Activated naive CD4-positive, alpha-beta T cell treated with anti-CD3 and anti-CD28 coated beads, Interleukin-2, amount 10 ng/mL, durations not matched to agents 7 days and 5 days (primary cell): ENCODE results near the gene CLCN7.

Experiments
- CTCF ChIA-PET: fragments of 350-600 bp; sonication (Branson Sonifier 250); formaldehyde crosslinking; loops from one replicate; lab custom pipeline; 2021; ENCODE audit warnings: antibody characterized with exemption; lab: Charles Lee
- DNase-seq: peaks from one replicate; pipeline ENCODE4 v3.0.0-alpha.2; 2020
- H3K27ac Mint-ChIP-seq: one replicate; pipeline ENCODE4 v1.8.0; 2021; ENCODE audit warnings: mild to moderate bottlenecking, moderate library complexity, mixed read lengths
- H3K27me3 Mint-ChIP-seq: one replicate; pipeline ENCODE4 v1.8.0; 2021; ENCODE audit warnings: mild to moderate bottlenecking, mixed read lengths
- H3K36me3 Mint-ChIP-seq: one replicate; pipeline ENCODE4 v1.8.0; 2021; ENCODE audit warnings: mixed read lengths
- H3K4me1 Mint-ChIP-seq: one replicate; pipeline ENCODE4 v1.8.0; 2021; ENCODE audit warnings: mixed read lengths
- H3K4me3 Mint-ChIP-seq: one replicate; pipeline ENCODE4 v1.8.0; 2021; ENCODE audit warnings: mild to moderate bottlenecking, moderate library complexity, mixed read lengths
- H3K9me3 Mint-ChIP-seq: one replicate; pipeline ENCODE4 v1.8.0; 2021; ENCODE audit warnings: mixed read lengths

Gene CLCN7

DNA sequence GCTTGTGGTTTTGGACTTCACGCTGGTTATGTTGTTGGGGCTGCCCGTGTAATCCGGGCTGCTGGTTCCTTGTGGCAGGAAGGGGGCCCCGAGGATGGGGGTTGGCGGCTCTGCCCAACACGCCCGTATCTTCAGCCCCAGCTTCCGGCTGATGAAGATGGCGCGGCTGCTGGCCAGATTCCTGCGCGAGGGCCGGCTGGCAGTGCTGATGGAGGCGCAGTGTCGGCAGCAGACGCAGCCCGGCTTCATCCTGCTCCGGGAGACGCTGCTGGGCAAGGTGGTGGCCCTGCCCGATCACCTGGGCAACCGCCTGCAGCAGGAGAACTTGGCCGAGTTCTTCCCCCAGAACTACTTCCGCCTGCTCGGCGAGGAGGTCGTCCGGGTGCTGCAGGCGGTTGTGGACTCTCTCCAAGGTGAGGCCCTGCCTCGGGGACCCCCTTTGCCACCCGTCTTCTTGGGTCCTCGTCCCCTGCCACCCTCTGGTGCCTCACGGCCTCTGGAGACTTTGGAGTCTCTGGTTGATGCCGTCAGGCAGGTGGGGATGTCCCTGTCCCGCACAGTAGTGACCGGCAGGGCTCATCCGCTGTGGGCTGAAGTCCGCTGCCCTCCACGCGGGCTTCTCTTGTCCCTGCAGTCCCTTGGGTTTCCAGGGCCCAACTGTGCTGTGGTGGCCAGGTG is 20.5 kb upstream of the CLCN7 start:
- Mint-ChIP-seq H3K27ac (no peak overlapping the region), H3K4me1 (peaks cover 19% of the 10 kb centered on the region), H3K9me3 (no peaks in the 10 kb centered on the region), H3K36me3 (peaks cover 11% of the 10 kb centered on the region), H3K4me3 (peak overlapping the region; percentile 45), H3K27me3 (no peaks in the 10 kb centered on the region)
- DNase-seq: no peak
- CTCF ChIA-PET: no interaction called here

DNA sequence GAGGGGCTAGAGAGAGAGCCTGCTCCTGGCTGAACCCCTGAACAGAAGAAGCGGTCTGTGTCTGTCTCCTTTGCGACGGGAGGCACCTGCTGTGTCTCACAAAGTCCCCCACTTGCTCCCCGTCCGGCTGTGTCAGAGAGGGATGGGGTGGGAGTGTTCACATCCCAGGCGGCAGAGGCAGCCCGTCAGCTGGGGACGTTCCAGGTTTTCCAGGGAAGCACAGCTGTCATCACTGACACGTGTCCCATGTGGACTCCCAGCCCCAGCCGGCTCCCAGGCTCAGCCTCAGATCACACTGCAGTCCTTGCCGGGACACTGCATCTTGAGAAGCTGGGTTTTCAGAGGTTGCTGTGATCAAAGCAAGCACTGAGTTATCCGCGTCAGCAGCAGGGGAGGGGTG is 19.9 kb upstream of the CLCN7 start:
- no peaks in the 10 kb centered on the region for H3K9me3 Mint-ChIP-seq
- peak overlapping the region; percentile 98 for H3K4me3 Mint-ChIP-seq
- H3K36me3 Mint-ChIP-seq: peaks cover 11% of the 10 kb centered on the region
- CTCF ChIA-PET: no interaction called here
- DNase-seq: no peak
- H3K27ac Mint-ChIP-seq: peak overlapping the region; percentile 84
- H3K4me1 Mint-ChIP-seq: peaks cover 19% of the 10 kb centered on the region
- no peaks in the 10 kb centered on the region for H3K27me3 Mint-ChIP-seq

DNA sequence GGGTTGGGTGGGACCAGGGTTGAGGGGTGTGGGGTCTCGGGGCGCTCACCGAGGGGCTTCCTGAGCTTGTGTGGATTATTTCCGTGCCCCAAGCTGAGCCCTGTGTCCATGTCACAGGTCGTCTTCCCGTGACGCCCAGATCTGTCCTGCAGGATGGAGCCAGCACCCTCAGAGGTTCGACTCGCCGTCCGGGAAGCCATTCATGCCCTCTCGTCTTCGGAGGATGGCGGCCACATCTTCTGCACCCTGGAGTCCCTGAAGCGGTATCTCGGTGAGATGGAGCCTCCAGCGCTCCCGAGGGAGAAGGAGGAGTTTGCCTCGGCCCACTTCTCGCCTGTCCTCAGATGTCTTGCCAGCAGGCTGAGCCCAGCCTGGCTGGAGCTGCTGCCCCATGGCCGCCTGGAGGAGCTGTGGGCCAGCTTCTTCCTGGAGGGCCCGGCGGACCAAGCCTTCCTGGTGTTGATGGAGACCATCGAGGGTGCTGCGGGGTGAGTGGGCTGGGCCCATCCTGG is 19.4 kb upstream of the CLCN7 start:
- Mint-ChIP-seq H3K36me3 (peaks cover 11% of the 10 kb centered on the region), H3K27me3 (no peaks in the 10 kb centered on the region), H3K4me1 (peaks cover 19% of the 10 kb centered on the region), H3K27ac (peak overlapping the region; percentile 84), H3K4me3 (peak overlapping the region; percentile 98), H3K9me3 (no peaks in the 10 kb centered on the region)
- CTCF ChIA-PET: no interaction called here
- DNase-seq: peak; percentile 28

- Mint-ChIP-seq H3K4me1 (peaks cover 19% of the 10 kb centered on the region), H3K9me3 (no peaks in the 10 kb centered on the region), H3K36me3 (peaks cover 10% of the 10 kb centered on the region), H3K27ac (peak overlapping the region; percentile 99), H3K4me3 (peak overlapping the region; percentile 98), H3K27me3 (no peaks in the 10 kb centered on the region)
- CTCF ChIA-PET: no interaction called here
- peak; percentile 47 for DNase-seq
Observed at GRCh38 chr16:1493746-1494094, 18.9 kb upstream of the CLCN7 start.

DNA sequence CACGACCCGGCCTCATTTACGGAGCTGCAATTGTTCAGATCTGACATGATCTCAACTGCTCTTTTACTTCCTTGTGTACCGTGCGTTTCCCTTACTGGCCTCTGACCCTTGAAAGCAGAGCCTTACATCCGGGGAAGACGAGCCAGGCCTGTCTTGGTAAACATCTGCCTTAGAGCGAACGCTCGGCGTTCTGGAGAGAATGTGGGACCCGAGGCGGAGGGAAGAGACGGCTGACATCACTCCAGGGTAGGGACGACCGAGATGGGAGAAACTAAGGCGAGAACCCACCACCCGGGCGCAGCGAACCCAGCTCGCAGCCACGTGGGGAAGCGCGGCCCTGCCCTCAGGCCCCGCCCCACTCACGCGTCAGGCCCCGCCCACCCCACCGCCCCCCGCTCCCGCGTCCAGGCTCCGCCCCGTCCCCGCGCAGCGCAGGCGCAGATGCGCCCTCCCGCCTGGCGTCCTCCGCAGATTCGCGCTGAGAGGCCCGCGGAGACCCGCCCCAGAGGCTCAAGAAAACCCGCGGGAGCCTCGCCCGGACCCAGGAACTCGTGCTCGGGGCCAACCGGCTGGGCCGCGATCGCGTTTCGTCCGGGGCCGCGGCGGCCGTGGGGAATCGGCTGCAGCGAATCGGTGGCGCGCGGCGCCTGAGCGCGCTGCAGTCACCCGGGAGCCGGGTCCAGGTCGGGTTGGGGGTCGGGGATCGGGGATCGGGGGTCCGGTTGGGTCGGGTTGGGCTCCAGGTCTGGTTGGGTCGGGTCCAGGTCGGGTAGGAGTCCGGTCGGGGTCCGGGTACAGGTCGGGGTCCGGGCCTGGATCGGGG is 18.3 kb upstream of the CLCN7 start, which contains the start of gene TELO2:
Gene TELO2, plus strand, starts transcription at position 438 of the 823 bp plus-strand sequence. CDS start 922 bp downstream, outside the sequence.
- peak; percentile 91 for DNase-seq
- CTCF ChIA-PET: no interaction called here

DNA sequence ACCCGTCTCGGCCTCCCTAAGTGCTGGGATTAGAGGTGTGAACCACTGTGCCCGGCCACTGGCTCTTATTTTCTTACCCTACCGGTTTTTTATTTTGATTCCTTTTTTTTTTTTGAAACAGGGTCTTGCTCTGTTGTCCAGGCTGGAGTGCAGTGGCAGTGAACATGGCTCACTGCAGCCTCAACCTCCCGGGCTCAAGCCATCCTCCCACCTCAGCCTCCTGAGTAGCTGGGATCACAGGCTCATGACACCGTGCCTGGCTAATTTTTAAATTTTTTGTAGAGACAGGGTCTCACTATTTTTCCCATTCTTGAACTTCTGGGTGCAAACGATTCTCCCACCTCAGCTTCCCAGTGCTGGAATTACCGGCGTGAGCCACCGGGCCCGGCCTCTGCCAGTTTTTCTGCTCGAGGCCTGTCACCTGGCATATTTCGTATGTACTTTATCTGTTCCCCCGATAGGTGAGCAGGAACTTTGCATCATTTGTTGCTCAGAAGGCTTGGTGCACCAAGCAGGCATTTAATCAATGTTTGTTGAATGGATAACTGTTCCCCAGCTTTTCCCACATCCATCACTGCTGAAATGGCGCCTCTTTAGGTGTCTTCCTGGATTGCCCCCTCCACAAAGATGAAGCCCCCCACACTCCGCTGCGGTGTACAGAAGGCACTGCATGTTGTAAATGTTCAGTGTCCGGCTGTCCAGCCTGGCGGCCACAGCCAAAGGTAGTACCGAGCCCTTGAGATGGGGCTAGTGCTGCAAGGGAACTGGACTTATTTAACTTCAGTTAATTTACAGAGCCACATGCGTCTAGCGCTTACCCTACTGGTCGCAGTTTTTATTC is 17.5 kb upstream of the CLCN7 start:
- H3K27ac Mint-ChIP-seq: peak overlapping the region; percentile 99
- H3K9me3 Mint-ChIP-seq: no peaks in the 10 kb centered on the region
- no peak for DNase-seq
- peak overlapping the region; percentile 98 for H3K4me3 Mint-ChIP-seq
- H3K27me3 Mint-ChIP-seq: no peaks in the 10 kb centered on the region
- peaks cover 3% of the 10 kb centered on the region for H3K36me3 Mint-ChIP-seq
- H3K4me1 Mint-ChIP-seq: peaks cover 19% of the 10 kb centered on the region
- CTCF ChIA-PET: no interaction called here

More for the DNA sequence above, 18.3 kb upstream of the CLCN7 start, which contains the start of gene TELO2:
- Mint-ChIP-seq H3K4me3 (peak within 1 kb of the TSS; percentile 98), H3K36me3 (peaks cover 5% of the 10 kb centered on the region), H3K27me3 (no peaks in the 10 kb centered on the region), H3K27ac (peak within 1 kb of the TSS; percentile 99), H3K9me3 (no peaks in the 10 kb centered on the region), H3K4me1 (peaks cover 19% of the 10 kb centered on the region)

DNA sequence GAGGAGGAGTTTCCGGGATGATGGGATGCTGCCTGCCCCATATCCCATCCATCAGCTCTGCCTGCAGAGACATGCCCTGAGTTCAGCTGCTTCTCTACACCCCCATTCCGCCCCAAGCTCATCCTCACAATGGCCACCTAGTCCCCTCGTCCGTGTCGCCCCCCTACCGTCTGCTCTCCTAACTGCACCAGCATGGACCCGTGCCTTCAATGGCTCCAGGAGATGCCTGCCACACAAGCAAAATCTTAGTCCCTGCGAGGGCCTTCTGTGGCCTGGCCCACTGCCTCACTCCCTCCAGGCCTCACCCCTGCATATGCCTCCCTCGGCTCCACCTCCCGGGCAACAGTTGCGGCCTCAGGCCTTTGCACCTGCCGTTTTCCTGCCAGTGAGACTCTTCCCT is 16.5 kb upstream of the CLCN7 start:
- H3K27me3 Mint-ChIP-seq: no peaks in the 10 kb centered on the region
- CTCF ChIA-PET: no interaction called here
- DNase-seq: no peak
- peaks cover 19% of the 10 kb centered on the region for H3K4me1 Mint-ChIP-seq
- H3K27ac Mint-ChIP-seq: no peak overlapping the region
- no peaks in the 10 kb centered on the region for H3K36me3 Mint-ChIP-seq
- H3K4me3 Mint-ChIP-seq: no peak overlapping the region
- H3K9me3 Mint-ChIP-seq: no peaks in the 10 kb centered on the region

GRCh38 chr16:1489077-1489476 is 14.2 kb upstream of the CLCN7 start:
- H3K4me1 Mint-ChIP-seq: peaks cover 11% of the 10 kb centered on the region
- DNase-seq: no peak
- H3K27ac Mint-ChIP-seq: no peak overlapping the region
- CTCF ChIA-PET: no interaction called here
- H3K27me3 Mint-ChIP-seq: peaks cover 6% of the 10 kb centered on the region
- no peak overlapping the region for H3K4me3 Mint-ChIP-seq
- no peaks in the 10 kb centered on the region for H3K36me3 Mint-ChIP-seq
- no peaks in the 10 kb centered on the region for H3K9me3 Mint-ChIP-seq

- Mint-ChIP-seq H3K9me3 (no peaks in the 10 kb centered on the region), H3K4me3 (no peak within 1 kb of the TSS), H3K27me3 (peaks cover 8% of the 10 kb centered on the region), H3K27ac (peak within 1 kb of the TSS; percentile 22), H3K36me3 (no peaks in the 10 kb centered on the region), H3K4me1 (peaks cover 8% of the 10 kb centered on the region)
- CTCF ChIA-PET: no interaction called here
- DNase-seq: no peak
Observed at GRCh38 chr16:1488619-1489018, 13.8 kb upstream of the CLCN7 start, which contains the start of gene PTX4. TSS of gene PTX4 (minus strand) at chr16:1488944. CDS start at chr16:1488909, 35 bp downstream.

- no peak overlapping the region for H3K4me3 Mint-ChIP-seq
- H3K27me3 Mint-ChIP-seq: peaks cover 13% of the 10 kb centered on the region
- no peaks in the 10 kb centered on the region for H3K36me3 Mint-ChIP-seq
- no peaks in the 10 kb centered on the region for H3K9me3 Mint-ChIP-seq
- CTCF ChIA-PET: no interaction called here
- H3K4me1 Mint-ChIP-seq: peaks cover 8% of the 10 kb centered on the region
- no peak for DNase-seq
- no peak overlapping the region for H3K27ac Mint-ChIP-seq
Observed at GRCh38 chr16:1488054-1488601, 13.3 kb upstream of the CLCN7 start.

- no peak overlapping the region for H3K4me3 Mint-ChIP-seq
- H3K27me3 Mint-ChIP-seq: peaks cover 15% of the 10 kb centered on the region
- H3K27ac Mint-ChIP-seq: no peak overlapping the region
- H3K36me3 Mint-ChIP-seq: no peaks in the 10 kb centered on the region
- H3K9me3 Mint-ChIP-seq: no peaks in the 10 kb centered on the region
- no peak for DNase-seq
- CTCF ChIA-PET: no interaction called here
- H3K4me1 Mint-ChIP-seq: peaks cover 3% of the 10 kb centered on the region
Observed at GRCh38 chr16:1487395-1488053, 12.7 kb upstream of the CLCN7 start.

DNA sequence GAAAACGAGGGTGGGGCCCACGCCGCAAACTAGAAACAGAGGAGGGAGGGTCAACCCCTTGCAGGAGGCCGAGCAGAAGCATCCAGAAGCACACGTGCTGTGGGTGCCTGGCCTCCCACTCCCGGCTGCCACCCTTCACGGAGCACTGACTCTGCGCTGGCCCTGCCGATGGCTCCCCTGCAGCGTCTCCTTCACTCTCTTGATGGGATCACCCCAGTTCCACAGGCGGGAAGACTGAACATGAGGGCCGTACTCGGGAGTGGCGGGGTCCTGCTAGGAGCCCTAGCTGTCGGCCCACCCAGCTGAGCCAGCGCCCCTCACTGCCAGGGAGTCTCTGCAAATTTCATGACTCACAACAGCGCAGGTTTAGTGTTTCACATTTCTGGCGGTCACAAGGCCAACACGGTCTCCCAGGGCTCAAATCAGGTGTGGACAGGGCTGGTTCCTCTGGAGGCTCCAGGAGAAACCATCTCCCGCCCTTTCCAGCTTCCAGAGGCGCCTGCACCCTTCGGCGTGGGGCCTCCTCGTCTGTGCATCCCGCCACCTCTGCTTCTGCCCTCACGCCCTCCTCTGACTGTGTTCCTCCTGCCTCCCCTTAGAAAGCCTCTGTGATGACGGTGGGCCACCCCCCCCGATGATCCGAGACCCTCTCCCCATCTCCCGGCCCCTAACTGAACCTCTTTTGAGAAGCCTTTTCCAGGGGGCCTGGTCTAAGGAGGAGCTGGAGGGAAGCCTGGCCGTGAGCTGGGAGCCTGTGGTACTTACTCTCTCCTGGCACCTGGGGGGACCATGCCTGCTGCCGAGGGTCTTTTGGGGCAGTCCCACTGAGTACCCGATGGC is 11.9 kb upstream of the CLCN7 start:
- Mint-ChIP-seq H3K36me3 (no peaks in the 10 kb centered on the region), H3K4me1 (no peaks in the 10 kb centered on the region), H3K4me3 (no peak overlapping the region), H3K27me3 (peaks cover 23% of the 10 kb centered on the region), H3K27ac (no peak overlapping the region), H3K9me3 (no peaks in the 10 kb centered on the region)
- CTCF ChIA-PET: no interaction called here
- no peak for DNase-seq
